Measurements from ENCODE around the gene GMIP. TPM values are rescaled to one million over a fixed set of nuclear protein-coding genes. Genes with fewer than 3 reads are reported as not detected.

GMIP gene
- total RNA-seq, 2 experiments from 2014 or later: 89.6 to 97.0 TPM

- Histone ChIP-seq H3K27me3 (ENCODE audit: control insufficient read depth in 1 of 2, insufficient read depth in 2 of 2, low read length in 2 of 2) (no peaks in the 10 kb centered on the region), H3K36me3 (ENCODE audit: insufficient read depth, low read length) (peaks cover 87% of the 10 kb centered on the region), H3K27ac (ENCODE audit: low read depth in 1 of 2, low read length in 2 of 2) (no peak overlapping the region), H3K4me3 (ENCODE audit: low read length) (no peak overlapping the region), H3K9me3 (ENCODE audit: control insufficient read depth in 1 of 2, insufficient read depth in 1 of 2, low read length in 2 of 2) (no peaks in the 10 kb centered on the region), H3K4me1 (ENCODE audit: insufficient read depth, low read length) (no peaks in the 10 kb centered on the region)
- DNase-seq (no peak), ATAC-seq (ENCODE audit: poor library complexity) (no peak)
- Mint-ChIP-seq H3K27ac (no peak overlapping the region), H3K4me3 (no peak overlapping the region), H3K36me3 (ENCODE audit: low read depth) (peaks cover 88% of the 10 kb centered on the region), H3K4me1 (ENCODE audit: low read depth) (no peaks in the 10 kb centered on the region), H3K9me3 (no peaks in the 10 kb centered on the region), H3K27me3 (no peaks in the 10 kb centered on the region)
- CTCF ChIA-PET: interaction anchor here (2.1 kb wide), 1 partner anchor 117 kb away, joined by 6 read pairs; no protein-coding TSS in a partner anchor
- intact Hi-C loops (cut with DNase I, micrococcal nuclease): loop anchor here in 1 of 2 experiments (10.0 kb wide), 1 partner anchor 285 kb away; no protein-coding TSS in a partner anchor
- POLR2A ChIA-PET: interaction anchor here (1.5 kb wide), 1 partner anchor 14 kb away, joined by 6 read pairs; the partner anchor contains the start of gene ATP13A1
- TF ChIP-seq, protein P1, sequence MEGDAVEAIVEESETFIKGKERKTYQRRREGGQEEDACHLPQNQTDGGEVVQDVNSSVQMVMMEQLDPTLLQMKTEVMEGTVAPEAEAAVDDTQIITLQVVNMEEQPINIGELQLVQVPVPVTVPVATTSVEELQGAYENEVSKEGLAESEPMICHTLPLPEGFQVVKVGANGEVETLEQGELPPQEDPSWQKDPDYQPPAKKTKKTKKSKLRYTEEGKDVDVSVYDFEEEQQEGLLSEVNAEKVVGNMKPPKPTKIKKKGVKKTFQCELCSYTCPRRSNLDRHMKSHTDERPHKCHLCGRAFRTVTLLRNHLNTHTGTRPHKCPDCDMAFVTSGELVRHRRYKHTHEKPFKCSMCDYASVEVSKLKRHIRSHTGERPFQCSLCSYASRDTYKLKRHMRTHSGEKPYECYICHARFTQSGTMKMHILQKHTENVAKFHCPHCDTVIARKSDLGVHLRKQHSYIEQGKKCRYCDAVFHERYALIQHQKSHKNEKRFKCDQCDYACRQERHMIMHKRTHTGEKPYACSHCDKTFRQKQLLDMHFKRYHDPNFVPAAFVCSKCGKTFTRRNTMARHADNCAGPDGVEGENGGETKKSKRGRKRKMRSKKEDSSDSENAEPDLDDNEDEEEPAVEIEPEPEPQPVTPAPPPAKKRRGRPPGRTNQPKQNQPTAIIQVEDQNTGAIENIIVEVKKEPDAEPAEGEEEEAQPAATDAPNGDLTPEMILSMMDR (IDR thresholded peaks at IDR 0.05): no peak
These were observed 6.1 kb upstream of the GMIP start for GRCh38 chr19:19649580-19649995.

DNA sequence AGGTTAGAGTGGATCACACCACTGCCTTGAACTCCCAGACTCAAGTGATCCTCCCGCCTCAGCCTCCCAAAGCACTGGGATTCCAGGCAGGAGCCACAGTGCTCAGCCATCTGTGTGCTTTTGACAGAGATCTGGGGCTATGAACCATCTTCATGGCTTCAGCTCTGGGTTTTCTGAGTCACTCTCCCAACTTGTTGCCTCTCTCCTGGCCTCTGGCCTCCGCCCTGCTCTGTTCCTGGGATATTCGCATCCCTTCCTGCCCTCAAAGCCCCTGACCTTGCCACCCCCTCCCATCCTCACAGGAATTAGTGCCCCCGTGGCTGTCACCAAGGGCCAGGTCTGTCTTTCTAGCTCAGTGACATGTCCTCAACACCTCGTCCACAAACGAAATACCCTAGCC lies 5.7 kb upstream of the GMIP start:
- ATAC-seq (ENCODE audit: poor library complexity) (no peak), DNase-seq (no peak)
- H3K4me3 Mint-ChIP-seq: no peak overlapping the region
- Histone ChIP-seq H3K4me3 (ENCODE audit: low read length) (no peak overlapping the region), H3K9me3 (ENCODE audit: control insufficient read depth in 1 of 2, insufficient read depth in 1 of 2, low read length in 2 of 2) (no peaks in the 10 kb centered on the region), H3K27ac (ENCODE audit: low read depth in 1 of 2, low read length in 2 of 2) (no peak overlapping the region), H3K4me1 (ENCODE audit: insufficient read depth, low read length) (peaks cover 2% of the 10 kb centered on the region), H3K36me3 (ENCODE audit: insufficient read depth, low read length) (peaks cover 85% of the 10 kb centered on the region), H3K27me3 (ENCODE audit: control insufficient read depth in 1 of 2, insufficient read depth in 2 of 2, low read length in 2 of 2) (no peaks in the 10 kb centered on the region)
- H3K27ac Mint-ChIP-seq: no peak overlapping the region
- H3K36me3 Mint-ChIP-seq (ENCODE audit: low read depth): peaks cover 89% of the 10 kb centered on the region
- no peaks in the 10 kb centered on the region for H3K27me3 Mint-ChIP-seq
- intact Hi-C loops (cut with DNase I, micrococcal nuclease): loop anchor here in 1 of 2 experiments (10.0 kb wide), 1 partner anchor 284 kb away; no protein-coding TSS in a partner anchor
- POLR2A ChIA-PET: interaction anchor here (1.2 to 1.5 kb wide), 2 partner anchors 13 to 14 kb away, joined by 3 to 6 read pairs; partner anchors contain the start of gene ATP13A1
- TF ChIP-seq, protein P1 (IDR thresholded peaks at IDR 0.05): no peak
- H3K9me3 Mint-ChIP-seq: no peaks in the 10 kb centered on the region
- H3K4me1 Mint-ChIP-seq (ENCODE audit: low read depth): peaks cover under 1% of the 10 kb centered on the region
- CTCF ChIA-PET: interaction anchor here (2.1 kb wide), 1 partner anchor 117 kb away, joined by 6 read pairs; no protein-coding TSS in a partner anchor

DNA sequence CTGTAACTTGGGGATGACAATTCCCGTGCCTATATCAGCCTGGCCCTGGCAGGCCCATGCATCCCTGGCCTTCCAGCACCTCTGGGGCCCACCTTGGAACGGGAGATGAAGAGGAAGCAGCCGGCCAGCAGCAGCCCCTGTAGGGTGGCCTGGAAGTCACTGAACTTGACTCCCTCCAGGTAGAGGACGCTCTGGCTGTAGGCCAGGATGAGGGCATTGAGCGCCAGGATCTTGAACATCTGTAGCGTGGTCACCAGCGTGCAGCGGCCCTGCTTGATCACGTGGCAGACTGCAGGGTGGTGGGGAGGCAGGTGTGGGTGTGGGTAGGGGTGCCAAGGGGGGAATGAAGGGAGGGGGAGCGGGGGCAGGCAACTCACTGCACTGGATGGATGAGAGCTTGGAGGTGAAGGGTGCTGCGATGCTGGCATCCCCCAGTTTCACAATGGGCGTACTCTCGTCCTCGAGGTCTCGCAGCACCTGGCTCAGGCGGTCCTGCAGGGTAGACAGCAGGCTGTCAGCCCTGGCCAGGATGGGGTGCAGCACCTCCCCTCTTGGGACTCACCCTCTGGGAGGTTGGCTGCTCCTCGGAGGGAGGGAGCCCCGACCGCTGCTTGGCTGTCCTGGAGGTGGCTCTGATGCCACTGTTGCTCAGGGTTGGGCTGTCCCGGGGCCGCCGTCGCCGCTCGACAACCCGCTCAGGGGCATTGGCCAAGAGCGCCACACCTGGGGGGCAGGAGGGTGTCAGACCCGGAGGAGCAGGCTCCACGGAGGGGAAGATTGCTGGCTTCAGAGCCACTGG lies 3.8 kb upstream of the GMIP start:
- peak overlapping the region; percentile 36 for H3K27ac Mint-ChIP-seq

More for the DNA sequence above, 3.8 kb upstream of the GMIP start:
- Histone ChIP-seq H3K4me1 (ENCODE audit: insufficient read depth, low read length) (peaks cover 15% of the 10 kb centered on the region), H3K36me3 (ENCODE audit: insufficient read depth, low read length) (peaks cover 67% of the 10 kb centered on the region), H3K27me3 (ENCODE audit: control insufficient read depth in 1 of 2, insufficient read depth in 2 of 2, low read length in 2 of 2) (no peaks in the 10 kb centered on the region), H3K9me3 (ENCODE audit: control insufficient read depth in 1 of 2, insufficient read depth in 1 of 2, low read length in 2 of 2) (no peaks in the 10 kb centered on the region), H3K4me3 (ENCODE audit: low read length) (no peak overlapping the region), H3K27ac (ENCODE audit: low read depth in 1 of 2, low read length in 2 of 2) (no peak overlapping the region)
- TF ChIP-seq, protein P1 (IDR thresholded peaks at IDR 0.05): no peak
- no peak for ATAC-seq (ENCODE audit: poor library complexity)
- no peak for DNase-seq
- POLR2A ChIA-PET: interaction anchor here (1.4 kb wide), 1 partner anchor 21 kb away, joined by 5 read pairs; the partner anchor contains the start of gene ZNF101
- no peak overlapping the region for H3K4me3 Mint-ChIP-seq
- H3K27me3 Mint-ChIP-seq: no peaks in the 10 kb centered on the region
- no peaks in the 10 kb centered on the region for H3K9me3 Mint-ChIP-seq
- CTCF ChIA-PET: no interaction called here
- H3K36me3 Mint-ChIP-seq (ENCODE audit: low read depth): peaks cover 93% of the 10 kb centered on the region
- peaks cover 18% of the 10 kb centered on the region for H3K4me1 Mint-ChIP-seq (ENCODE audit: low read depth)
- intact Hi-C loops (cut with DNase I, micrococcal nuclease): loop anchor here in 1 of 2 experiments (10.0 kb wide), 1 partner anchor 282 kb away; no protein-coding TSS in a partner anchor
